Posterior vena cava (tissue), 2 donors: Measurements from ENCODE around the gene RGSL1. TPM values are rescaled to one million over a fixed set of nuclear protein-coding genes. Genes with fewer than 3 reads are reported as not detected.
"Not testable (repeated sequence)": the region's sequence is repeated elsewhere in the genome, so short reads cannot be mapped to it uniquely, and the experiment has no call there.

Source experiments
- DNase-seq: peaks from one replicate; pipeline ENCODE4 v3.0.0-alpha.2; 2020; ENCODE audit warnings: low spot score
- intact Hi-C, 2 donors: fragments of 100-400 bp; cut with DNase I; formaldehyde crosslinking; loops; one replicate each; pipeline versions ENCODE4 v1.14.1 to v1.14.2; 2022 to 2023
- total RNA-seq, 2 donors: library from RNA; stranded (reverse); fragmentation: NEBNext Ultra II Directional; extraction: Animal tissue kit (Norgen Biotek cat#: 25700); gene quantifications; one replicate each; pipeline ENCODE4 v1.2.1, GENCODE V29; 2021
- donor health status: DM: yes; HTN: yes; CAD: no.
- donor health status: DM: yes; HTN: yes; CAD: no.

RGSL1 gene
- total RNA-seq, 2 donors from 2014 or later: not detected

- intact Hi-C loops: no loop called here
Observed at GRCh38 chr1:182520736-182521135, 70.8 kb downstream of the RGSL1 start.

DNA sequence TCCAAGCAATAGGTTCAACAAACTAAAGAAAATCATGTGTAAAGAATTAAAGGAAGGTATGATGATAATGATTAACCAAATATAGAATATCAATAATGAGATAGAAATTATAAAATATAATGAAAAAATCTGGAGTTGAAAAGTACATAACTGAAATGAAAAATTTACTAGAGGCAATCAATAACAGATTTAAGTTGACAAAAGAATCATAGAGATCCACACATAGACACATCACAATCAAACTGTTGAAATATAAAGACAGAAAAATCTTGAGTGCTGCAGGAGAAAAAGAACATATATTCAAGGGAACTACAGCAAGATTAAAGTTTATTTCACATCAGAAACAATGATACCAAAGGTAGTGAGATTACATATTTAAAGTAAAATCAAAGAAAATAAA, 75.4 kb downstream of the RGSL1 start:
- intact Hi-C loops: no loop called here
- DNase-seq: no peak

More at GRCh38 chr1:182520736-182521135, 70.8 kb downstream of the RGSL1 start:
- no peak for DNase-seq

- DNase-seq: no peak
- intact Hi-C loops: no loop called here
Observed at GRCh38 chr1:182527680-182528079, 77.7 kb downstream of the RGSL1 start.

- intact Hi-C loops, DNase-seq: not testable (repeated sequence)
Observed at GRCh38 chr1:182528206-182528605, 78.3 kb downstream of the RGSL1 start.

DNA sequence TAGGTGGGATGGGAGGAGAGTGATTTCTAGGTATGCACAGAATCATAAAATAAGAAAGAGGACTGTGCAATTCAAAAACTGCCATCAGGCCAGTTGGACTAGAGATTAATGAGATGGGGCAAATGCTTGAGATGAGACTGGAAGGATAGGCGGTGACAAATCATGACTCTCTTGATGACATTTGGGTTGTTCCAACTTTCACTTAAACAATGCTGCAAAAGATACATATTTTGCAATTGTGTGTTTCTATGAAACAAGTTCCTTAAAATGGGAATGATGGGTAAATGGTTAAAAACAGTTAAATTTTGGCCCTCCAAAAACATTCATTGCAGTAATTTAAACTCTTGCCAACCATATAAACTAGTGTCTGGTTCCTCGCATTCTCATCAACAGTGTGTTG, 84.0 kb downstream of the RGSL1 start:
- no peak for DNase-seq
- intact Hi-C loops: no loop called here

DNA sequence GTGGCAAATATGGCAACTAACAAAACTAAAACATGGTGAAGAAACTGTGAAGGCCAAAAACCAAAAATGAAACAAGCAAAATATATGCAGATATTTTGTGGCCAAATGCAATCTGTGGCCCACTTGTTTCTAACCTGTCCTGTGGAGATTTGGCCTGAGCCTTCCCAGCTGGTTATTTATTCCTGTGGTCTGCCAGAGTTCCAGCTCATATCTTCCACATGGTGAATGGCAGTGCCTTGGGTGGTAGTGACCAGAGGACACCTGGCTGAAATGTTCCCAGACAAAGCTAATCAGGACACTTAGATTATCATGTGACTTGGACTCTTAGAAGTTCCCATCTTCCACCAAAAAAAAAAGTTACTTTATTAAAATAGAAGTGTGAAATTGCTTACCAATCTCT, 99.4 kb downstream of the RGSL1 start:
- intact Hi-C loops: no loop called here
- DNase-seq: no peak

DNA sequence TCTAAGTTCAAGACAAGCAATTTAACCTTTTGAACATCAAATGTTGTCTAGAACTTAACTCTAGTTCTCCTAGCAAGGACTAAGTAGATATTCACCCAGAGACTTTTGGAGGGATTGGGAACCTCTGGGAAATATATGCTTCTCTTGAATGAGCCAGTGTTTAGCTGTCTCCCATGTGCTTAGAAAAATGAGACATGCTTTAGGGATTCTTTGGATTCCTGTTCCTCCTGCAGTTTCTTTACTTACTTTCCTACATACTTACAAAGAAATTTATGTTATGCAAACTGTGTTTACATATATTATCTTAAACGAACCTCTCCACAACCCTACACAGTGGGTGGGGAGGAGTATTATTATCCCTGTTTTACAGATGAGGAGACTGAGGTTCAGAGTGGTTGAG, 99.9 kb downstream of the RGSL1 start:
- intact Hi-C loops: no loop called here

DNA sequence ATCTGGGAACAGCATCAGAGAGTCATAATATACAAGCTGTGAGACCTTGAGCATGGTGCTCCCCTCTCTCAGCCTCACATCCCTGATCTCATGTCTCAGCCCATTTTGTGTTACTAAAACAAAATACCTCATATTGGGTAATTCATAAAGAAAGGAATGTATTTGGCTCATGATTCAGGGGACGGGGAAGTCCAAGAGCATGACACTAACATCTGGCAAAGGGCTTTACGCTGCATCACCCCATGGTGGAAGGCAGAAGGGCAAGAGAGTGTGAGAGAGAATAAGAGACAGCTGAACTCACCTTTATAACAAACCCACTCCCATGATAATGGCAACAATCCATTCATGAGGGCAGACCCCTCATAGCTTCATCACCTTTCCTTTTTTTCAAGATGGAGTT, 102.6 kb downstream of the RGSL1 start:
- no peak for DNase-seq
- intact Hi-C loops: no loop called here

More for the DNA sequence above, 99.9 kb downstream of the RGSL1 start:
- DNase-seq: no peak

DNA sequence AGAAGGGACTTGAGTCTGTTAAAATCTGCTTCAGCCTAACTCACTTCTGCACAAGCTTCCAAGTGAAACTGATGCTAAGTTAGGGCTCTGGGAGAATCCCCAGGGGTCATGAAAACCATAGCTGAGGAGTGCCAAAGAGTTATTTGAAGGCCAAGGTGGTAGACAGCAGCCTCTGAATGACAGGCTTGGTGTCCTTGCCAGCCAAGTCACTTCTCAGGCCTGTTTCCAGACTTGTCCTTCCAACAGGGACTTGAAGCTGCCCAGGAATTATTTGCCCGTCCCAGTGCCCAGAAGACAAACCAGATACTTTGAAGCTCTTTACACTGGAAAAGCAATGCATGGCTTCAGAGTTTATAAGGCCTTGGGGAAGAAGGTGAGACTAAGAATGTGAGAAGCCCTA, 105.5 kb downstream of the RGSL1 start:
- no peak for DNase-seq
- intact Hi-C loops: no loop called here

GRCh38 chr1:182556279-182556678, 106.3 kb downstream of the RGSL1 start:
- no peak for DNase-seq
- intact Hi-C loops: no loop called here

DNA sequence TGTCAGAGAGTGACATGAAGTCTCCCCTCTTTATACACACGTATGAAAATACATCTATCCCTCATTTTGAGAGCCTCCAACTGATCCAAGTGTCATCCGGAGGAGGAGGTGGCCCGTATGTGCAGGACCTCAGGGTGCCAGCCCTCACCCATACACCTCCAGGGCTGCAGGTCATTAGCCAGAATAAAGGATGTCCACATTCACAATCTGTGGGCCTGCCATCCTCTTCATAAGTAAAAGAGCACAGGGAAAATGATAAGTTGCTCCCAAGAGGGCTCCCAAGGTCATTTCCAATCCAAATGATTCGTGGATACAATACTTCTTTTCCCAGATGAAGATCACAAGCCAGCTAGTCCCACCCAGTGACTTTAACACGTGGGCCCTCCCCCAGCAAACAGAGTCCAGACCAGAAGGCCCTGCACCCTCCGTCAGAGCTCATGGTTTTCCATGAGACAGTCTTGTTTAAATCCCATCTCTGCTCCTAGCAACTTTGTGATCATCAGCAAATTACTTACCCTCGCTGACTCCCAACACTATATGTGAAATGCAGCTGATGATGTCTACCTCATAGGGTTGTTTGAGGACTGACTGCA, 110.5 kb downstream of the RGSL1 start:
- intact Hi-C loops: no loop called here
- no peak for DNase-seq

GRCh38 chr1:182561456-182561855, 111.5 kb downstream of the RGSL1 start:
- intact Hi-C loops: no loop called here
- no peak for DNase-seq

- intact Hi-C loops: no loop called here
- DNase-seq: no peak
Observed at GRCh38 chr1:182563095-182563494, 113.1 kb downstream of the RGSL1 start.

- intact Hi-C loops: no loop called here
- DNase-seq: no peak
Observed at GRCh38 chr1:182564406-182565004, 114.6 kb downstream of the RGSL1 start.

DNA sequence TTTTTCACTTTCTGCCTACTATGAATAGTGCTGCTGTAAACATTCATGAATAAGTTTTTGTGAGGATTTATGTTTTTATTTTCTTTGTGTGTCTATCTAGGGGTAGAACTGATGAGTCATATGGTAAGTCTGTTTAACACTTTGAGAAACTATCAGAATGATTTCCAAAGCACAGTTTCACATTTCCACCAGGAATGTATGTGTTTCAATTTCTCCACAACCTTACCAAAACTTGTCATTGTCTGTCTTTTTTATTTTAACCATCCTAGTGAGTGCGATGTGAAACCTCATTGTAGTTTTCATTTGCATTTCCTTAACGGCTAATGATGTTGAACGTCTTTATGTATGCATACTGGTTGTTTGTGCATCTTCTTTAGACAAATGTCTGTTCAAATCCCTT, 115.6 kb downstream of the RGSL1 start:
- intact Hi-C loops: no loop called here
- no peak for DNase-seq

DNA sequence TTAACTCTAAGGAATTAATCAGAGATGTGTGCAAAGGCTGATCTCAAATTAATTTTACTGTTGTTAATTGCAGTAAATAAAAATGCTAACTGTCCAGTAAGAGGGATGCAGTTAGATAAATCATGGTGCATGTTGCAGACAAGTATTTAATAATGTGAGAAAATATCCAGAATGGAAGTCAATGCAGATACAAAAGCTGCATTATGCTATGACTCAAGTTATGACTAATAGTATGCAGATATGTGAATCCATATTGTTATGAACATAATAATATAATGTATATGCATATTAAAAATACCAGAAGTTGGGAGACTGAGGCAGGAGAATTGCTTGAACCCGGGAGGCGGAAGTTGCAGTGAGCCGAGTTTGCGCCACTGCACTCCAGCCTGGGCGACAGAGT, 117.7 kb downstream of the RGSL1 start:
- DNase-seq: no peak
- intact Hi-C loops: no loop called here

- no peak for DNase-seq
- intact Hi-C loops: no loop called here
Observed at GRCh38 chr1:182568647-182569284, 118.8 kb downstream of the RGSL1 start.

- intact Hi-C loops: no loop called here
- DNase-seq: no peak
Observed at GRCh38 chr1:182569939-182570610, 120.1 kb downstream of the RGSL1 start.

DNA sequence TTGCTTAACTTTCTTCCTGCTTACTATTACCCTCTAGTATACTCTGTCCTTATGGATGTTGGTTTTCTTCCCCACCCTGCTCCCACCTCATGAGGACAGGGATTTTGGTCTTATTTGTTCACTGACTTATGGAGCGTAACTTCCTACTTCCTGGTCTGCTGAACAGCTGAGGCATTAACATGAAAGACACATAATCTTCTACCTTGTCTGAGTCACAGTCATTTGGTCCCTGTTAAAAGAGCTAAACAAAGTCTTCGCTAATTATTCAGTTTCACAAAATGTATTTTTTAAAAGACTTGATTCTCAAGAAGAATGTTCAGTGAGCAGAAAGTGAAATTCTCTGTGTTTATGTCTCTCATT, 120.6 kb downstream of the RGSL1 start:
- intact Hi-C loops: no loop called here
- no peak for DNase-seq

- no peak for DNase-seq
- intact Hi-C loops: no loop called here
Observed at GRCh38 chr1:182574156-182574555, 124.2 kb downstream of the RGSL1 start.
